ENCODE measurements around the gene RUNX2.

Gene RUNX2

DNA sequence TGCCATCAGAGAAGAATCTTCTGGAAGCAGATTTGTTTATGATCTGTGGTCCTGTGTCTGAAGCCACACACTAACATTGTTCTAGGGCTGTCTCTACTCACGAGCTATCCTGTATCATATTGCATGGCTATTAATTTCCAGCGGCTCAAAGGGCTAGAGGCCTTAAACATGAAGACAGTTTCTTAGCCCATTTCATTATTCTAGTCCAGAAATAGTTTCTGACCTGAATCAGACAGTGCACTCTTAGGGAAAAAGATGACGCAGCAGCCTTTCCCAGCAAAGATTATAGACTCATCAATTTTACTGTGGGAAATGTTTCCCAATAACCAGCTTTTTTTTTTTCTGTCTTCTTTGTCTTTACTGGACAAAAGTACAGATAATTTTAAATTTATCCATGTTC is 154.9 kb downstream of the RUNX2 start:
- DNase-seq (ENCODE audit: low read depth in 2 of 2), result peak; percentile 92 to 93

DNA sequence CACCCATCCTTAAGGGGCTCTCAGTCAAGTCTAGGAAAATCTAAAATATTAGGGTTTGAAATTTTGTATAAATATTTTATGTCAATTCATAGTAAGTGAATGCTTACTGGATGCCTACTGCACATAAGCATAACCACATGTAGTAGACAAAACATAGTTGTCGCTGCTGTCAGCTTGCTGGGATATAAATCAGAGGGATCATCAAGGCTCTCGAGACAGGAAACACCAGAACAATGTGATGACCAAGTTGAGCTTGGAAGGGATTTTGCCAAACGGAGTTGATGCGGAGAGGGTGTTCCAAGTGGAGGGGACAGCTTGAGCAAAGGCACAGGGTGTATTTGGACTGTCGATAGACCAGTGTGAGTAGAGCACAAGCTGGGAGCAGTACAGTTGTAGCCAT is 155.4 kb downstream of the RUNX2 start:
- DNase-seq (ENCODE audit: low read depth in 2 of 2), result peak; percentile 31 to 39

DNA sequence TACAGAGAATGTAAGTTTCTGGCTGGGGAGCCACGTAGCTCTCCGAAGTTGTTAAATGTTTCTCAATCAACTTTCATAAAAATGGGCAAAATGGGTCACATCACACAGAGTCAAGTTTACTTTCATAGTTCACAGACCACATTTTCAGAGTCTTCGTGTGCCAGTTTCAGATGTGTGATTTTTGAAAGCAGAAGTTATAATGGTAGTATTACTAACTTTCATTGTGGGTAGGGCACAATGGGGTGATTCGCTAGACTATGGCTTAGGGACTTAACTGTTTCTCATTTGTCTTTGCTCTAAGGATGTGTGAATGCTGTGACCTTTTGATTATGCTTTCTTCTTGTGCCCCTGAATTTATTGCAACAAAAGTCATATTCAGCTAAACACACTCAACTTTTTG is 158.6 kb downstream of the RUNX2 start:
- no peak for DNase-seq (ENCODE audit: low read depth in 2 of 2)

DNA sequence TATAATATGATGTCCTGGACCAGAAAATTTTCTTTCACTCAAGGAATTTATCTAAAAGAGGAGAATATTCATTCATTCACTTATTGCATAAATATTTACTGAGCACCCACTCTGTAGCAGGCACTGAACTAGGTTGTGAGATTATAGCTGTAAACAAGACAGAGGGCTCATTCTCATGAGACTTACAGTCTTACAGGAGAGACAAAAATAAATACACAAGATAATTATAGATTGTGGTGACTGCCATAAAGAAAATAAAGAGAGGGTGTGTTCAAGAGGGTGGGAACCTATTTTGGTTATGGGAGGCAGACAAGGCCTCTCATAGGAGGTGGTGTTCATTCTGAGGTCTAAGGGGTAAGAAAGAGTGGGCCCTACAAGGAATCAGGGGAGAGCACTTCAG is 159.5 kb downstream of the RUNX2 start:
- DNase-seq (ENCODE audit: low read depth in 2 of 2), result no peak

DNA sequence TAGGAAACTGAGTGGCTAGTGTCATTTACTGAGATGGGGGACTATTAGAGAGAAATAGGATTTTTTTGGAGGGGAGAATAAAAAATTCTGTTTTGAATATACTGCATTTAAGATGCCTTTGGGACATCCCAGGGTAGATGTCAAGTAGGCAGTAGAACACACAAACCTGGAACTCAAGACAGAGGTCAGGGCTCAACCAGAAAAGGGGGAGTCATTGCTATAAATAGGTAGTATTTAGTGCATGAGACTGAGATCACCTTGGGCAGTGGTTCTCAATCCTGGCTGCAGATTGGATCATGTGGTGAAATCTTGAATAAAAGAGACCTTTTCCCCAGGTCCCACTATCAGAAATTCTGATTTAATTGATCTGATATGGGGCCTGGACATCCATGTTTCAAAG is 160.1 kb downstream of the RUNX2 start:
- no peak for DNase-seq (ENCODE audit: low read depth in 2 of 2)

DNA sequence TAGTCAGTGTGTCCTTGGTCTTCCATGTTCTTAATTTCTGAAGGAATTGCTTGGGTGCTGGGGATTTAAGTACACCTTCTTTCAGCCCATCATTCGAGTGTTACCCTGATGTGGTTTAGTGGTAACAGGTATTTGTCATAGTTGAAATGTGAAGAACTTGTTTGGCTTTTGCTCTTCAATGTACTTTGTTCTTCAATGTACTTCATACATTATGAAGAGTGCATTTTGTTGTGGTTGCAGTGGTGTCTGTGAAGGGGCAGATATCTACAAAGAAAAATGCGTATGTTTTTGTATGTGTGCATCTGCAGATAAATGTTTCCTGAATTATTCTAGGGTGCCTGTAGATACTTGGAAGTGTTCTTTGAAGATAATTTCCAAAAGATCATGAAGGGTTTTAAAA is 160.8 kb downstream of the RUNX2 start:
- DNase-seq (ENCODE audit: low read depth in 2 of 2), result no peak

DNA sequence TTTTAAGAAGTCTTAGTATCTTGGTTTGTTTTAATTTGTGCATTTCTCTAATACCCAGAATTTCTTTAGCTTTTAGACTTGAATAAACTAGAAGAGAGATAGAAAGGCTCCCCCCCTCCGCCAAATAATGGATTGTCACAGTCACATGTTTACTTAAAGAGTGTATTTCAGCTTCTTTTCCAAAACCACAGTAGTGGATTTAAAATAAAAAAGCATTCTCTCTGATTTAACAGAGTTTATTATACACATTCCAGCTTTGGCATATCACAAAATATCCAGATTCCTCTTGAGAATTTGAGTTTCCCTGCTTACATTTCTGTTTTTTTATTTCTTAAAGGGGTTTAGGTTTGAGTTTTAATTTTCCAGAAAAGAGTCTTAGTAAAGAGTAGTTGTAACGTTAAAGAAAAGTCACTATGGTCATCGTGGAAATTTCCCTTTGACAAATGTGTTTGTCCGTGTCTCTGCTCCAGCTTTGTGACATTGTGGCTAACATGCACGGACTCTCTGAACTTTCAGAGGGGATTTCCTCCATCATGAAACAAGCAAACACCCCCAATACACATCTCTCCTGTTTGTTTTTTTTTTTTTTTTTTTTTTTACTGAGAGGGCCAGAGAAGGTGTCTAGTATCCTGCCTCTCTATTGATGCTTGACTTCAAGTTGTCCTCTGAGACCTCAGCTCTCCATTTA is 163.1 kb downstream of the RUNX2 start:
- DNase-seq (ENCODE audit: low read depth in 2 of 2), result no peak

DNA sequence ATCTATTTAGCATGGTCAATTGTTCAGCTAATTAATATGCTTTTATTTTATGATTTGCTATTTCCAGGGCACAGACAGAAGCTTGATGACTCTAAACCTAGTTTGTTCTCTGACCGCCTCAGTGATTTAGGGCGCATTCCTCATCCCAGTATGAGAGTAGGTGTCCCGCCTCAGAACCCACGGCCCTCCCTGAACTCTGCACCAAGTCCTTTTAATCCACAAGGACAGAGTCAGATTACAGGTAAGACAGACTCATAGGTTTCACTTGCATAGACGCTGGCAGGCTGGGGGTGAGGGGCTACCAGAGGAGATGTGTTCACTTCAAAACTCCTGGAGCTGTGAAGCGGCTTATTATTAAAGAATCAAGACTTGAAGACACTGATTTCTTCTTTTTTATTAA is 163.7 kb downstream of the RUNX2 start:
- DNase-seq (ENCODE audit: low read depth in 2 of 2), result no peak

DNA sequence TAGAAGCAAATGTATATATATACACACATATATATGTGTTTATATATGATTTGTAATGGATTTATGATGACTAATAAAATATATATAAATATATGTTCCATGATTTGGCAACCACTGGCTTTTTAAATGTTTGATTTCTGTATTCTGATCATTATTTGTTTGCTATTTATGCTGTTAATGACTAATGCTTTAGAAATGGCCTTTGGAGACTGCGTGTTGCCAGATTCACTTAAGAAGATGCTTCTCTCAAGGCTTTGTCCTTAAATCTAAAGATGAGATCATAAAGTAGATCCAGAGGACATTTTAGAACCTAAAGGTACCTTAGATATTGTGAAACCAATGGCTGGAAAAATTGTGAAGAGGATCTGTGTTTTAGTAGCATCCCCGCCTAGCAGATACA is 165.6 kb downstream of the RUNX2 start:
- no peak for DNase-seq (ENCODE audit: low read depth in 2 of 2)

DNA sequence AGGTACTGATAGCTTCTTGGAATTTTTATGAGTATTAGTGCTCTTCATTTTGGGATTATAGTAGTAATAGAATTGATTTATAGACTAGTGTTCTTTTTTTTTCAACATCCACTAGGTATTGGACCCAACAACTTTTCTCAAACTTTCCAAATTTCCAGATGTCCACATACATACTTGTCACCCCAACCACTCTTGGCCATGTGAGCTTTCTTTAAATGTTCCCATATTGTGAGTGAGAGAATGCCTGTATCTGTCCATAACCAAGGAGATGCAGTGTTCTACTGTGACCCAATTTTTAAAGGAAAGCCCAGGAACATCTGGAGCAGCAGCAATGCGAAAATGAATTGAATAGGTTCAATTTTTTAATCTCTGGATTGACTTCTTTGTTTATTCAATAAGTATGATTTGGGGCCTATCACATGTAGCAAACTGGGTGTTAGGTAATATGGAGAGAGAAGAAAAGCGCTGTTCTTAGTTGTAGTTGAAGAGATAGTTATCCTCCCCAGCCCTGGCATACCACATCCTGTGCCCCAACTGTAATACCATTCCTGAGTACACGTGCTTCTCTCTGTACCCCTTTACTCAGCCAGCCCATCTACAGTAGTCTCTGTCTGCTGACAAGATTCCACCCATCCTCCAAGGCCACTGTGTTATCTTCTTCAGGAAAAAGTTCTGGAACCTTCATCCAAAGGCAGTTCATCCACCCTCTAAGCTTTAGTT is 166.4 kb downstream of the RUNX2 start:
- no peak for DNase-seq (ENCODE audit: low read depth in 2 of 2)

DNA sequence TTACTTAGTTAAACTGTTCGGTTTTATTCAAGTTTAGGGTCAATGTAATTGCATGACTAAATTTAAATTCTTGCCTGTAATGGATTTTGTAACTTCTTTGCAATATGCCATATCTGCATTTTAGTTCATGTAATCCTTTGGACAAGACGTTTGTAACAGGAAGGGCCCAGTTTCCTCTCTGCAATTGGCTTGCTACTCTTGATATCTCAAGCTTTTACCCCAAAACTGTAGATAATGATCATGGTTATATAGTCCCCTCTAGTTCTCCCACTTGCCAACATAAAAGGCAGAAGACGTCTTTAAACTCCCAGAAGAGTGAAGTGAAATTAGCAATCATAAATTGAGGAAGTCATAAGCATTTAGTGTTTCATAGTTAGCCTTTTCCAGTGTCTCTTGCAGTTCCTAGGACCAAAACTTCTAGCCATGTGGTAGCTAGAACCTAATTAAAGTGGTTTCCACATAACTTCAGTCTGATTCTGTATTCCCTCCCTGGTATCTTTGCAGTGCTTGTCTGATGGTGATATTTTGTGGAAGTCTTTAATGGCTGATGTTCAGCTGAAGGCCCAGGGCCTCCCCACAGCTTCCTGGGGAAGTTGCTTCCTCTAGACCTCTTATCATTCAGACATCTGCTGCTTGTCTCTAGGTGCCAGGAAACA is 167.4 kb downstream of the RUNX2 start:
- no peak for DNase-seq (ENCODE audit: low read depth in 2 of 2)

DNA sequence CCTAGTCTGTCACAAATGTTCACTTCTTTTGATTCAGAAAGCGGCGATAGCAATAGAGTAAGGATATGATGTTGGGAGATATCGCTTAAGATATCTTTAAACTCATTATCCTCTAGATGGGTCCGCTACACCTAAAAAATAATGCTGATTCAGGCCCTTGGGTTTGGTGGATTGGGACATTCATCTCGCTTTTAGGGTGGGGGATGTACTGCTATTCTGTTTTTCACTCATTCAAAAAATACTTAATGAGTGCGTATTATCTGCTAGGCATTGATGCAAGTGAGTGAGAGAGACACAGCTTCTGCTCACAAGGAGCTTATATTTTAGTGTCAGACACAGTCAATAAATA is 167.9 kb downstream of the RUNX2 start:
- no peak for DNase-seq (ENCODE audit: low read depth in 2 of 2)

DNA sequence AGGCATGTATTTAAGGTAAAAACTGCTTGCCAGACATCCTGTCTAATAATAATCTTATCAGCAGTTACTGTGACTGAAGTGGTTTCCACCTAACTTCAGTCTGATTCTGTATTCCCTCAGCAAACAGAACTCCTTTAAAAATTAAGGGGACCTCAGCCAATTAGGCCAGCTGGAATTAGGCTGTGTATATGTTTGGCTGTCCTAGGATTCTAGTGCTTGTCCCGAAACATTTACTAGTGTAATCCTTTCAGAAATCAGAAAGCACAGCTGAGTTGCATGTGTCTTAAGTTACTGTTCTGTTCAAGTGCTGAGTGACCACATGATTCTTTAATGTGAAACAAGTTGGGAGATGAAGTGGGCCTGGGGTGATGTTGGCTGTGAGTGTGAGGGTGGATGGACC is 170.5 kb downstream of the RUNX2 start:
- DNase-seq (ENCODE audit: low read depth in 2 of 2), result no peak

DNA sequence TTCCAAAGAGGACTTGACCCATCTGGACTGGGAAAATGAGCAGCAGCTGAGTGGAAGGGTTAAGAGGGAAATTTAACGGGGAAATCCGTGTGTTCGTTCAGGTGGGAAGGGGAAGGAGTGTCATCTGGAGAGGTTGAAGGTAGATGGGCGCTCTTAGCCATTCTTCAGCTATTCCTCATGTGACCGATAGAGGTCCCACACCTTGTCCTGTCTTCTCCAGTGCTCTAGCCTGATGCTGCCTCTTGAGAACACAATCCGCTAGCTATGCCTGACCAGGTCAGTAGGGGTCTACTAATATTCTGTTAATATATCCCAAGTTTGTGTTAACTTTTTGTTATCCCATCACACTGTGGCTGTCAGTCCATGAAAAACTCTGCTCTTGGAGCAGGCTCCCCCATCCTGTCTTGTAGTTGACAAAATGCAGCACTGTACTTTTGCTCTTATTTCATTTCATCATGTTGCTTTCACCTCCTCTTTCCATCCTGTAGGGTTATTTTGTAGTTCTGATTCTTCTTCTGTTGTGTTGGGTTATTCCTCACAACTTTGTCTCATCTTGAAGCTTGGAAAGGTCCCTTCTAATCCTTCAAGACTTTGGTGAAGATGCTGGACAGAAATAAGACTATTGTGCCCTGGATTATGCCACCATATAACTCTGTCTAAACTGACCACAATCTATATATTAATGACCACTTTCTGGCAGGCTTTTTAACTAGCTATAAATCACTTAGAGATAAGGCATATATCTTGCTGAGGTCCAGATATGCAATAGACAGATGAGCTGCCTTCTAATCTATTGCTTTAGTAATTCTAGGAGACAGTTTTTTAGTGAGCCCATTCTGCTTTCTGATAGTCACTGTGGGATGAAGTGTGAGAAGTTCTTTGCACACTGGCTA is 173.0 kb downstream of the RUNX2 start:
- no peak for DNase-seq (ENCODE audit: low read depth in 2 of 2)

DNA sequence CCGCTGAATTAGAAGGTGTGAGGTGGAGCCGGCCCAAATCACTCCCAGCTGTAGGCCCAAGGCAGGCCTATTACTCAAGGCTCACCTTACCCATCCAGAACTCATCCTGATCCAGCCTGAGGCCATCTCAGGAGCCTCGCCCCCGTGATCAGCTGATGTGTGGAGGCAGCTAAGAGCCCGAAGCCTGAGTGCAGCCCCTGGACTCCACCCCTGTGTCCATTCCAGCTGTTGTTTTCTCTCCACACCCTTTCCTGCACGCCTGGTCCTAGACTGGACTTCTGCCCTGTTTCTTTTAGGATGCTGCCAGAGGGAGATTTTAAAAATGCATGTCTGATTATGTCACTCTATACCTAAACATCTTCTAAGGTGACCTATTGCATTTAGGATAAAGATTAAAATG is 174.3 kb downstream of the RUNX2 start:
- DNase-seq (ENCODE audit: low read depth in 2 of 2), result no peak

DNA sequence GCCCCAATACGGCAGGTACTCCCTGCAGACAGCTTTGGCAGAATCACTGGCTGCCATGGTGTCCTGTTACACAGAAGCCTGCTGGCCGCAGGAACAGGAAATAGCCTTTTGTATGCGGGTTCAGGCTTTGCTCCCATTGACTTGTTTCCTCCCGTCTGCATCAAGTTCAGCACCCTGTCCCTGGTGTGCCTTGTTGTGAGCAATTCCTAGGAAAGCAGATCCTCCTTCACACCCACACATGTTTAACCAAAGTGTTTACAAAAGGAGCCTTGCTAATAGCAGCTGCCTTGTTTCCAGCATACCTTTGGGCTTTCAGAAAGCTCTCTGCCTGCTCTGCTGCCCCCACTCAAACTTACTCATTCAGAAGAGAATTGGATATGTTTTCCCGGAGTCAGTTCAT is 176.8 kb downstream of the RUNX2 start:
- peak; percentile 42 to 54 for DNase-seq (ENCODE audit: low read depth in 2 of 2)

DNA sequence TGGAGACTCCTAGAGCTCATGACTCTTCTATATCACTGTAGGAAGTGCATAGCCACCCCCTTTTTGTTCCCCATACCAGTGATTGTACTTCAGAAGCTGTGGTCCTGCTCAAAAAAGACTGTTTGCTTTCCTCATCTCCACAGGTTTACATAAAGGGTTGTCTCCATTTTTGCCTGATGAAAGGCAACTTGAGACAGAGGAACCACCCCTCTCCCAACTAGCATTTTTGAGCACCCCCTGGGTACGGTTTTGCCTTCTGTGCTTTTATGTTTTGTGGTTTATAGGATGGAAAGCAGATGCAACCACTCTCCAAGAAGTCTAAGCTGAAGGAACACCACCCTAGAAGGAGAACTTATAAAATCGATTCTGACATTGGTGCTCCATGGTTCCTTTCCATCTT is 177.3 kb downstream of the RUNX2 start:
- DNase-seq (ENCODE audit: low read depth in 2 of 2), result no peak

DNA sequence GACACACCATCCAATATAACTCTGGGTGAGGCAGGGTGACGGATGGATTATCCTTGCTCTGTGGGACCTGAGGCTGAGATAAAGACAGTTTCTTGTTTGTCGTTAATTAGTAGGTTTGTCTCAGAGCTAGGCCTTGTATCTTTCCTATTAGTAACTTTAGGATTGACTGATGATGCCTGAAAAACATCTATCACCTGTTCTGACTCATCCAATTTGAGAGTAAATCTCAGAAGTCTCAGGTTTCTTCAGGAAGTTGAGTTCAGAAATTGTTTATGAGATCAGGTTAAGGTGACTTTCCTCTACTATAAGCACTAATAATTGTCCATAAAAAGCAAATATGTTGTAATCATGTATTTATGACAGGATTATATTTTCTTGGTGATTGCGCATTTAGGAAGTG is 179.1 kb downstream of the RUNX2 start:
- no peak for DNase-seq (ENCODE audit: low read depth in 2 of 2)

DNA sequence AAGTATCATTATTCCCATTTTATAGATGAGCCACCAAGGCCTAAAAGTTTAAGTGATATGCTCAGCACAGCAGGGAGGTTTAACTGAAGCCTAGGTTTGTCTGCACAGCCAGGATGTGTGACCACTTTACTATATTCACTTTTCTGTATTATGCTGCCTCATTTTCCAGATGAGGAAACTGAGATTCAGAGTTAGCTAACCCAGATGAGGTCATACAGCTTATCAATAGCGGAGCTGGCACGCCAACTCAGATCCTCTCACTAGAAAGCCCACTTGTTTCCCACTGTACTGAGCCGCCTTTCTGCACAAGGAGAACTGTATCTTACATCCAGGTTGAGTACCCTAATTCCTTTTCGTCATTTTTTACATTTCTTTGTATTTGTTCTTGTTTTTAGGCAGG is 181.3 kb downstream of the RUNX2 start:
- no peak for DNase-seq (ENCODE audit: low read depth in 2 of 2)

DNA sequence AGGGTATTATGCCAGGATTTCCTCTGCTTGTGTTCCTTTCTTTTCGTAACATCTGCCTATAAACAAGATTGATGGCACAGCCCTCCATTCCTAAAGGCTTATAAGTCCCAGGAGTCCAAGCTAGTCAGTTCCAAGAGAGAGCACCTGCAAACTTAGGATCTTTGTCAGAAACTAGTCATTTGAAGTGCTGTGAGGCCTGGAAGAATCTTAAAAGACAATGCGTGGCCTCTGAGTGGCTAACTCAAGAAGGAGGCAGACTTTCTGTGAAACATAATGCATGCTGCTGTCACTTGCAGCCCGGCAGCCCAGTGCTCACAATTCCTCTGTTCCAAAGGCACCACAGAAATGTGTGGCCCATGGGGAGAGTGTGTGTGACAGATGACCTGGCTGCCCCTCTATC is 184.6 kb downstream of the RUNX2 start:
- DNase-seq (ENCODE audit: low read depth in 2 of 2), result no peak

DNA sequence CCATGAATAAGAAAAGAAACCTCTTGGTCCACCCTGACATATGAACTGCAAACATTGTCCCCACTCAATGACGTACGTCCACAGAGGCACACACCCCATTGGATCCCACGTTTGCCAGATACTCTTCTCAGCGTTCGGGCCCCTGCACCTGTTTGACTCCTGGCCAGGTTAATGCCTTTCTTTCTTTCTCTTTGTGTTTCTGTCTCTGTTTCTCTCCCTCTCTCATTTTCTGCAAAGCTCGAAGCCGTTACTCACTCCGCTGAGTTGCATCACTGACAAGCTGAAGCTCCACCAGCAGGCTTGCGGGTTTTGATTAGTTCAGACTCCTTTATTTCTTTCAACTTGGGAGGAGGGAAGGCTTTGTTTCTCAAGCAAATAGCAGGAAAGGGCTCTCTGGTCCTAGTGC is 185.1 kb downstream of the RUNX2 start:
- peak in 1 of 2 experiments; percentile 13 for DNase-seq (ENCODE audit: low read depth in 2 of 2)

DNA sequence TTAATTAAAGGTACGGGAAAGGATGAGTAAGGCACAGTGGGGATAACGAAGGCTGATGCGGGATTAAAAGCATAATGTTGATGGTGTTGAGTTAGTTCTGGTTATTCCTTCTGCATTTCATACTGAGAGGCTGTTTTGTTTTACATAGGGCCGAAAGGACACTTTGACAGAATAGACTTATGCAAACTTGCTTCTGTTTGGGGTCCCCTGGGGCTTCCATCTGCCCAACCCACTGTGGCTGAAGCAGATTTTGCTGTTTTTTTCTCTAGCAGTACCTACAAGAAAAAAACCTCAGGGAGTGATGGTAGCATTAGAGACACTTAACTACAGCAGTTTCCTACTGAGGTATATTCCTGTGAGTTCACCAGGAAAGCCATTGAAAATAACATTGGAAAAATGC is 185.7 kb downstream of the RUNX2 start:
- DNase-seq (ENCODE audit: low read depth in 2 of 2), result no peak
